ENCODE measurements around the gene PDE5A.

The PDE5A gene

GRCh38 chr4:119628281-119629141 lies at the start of gene PDE5A:
TSS of gene PDE5A (minus strand) at chr4:119628804. CDS start at chr4:119628671, 133 bp downstream.
- Histone ChIP-seq H3K9me3 (no peaks in the 10 kb centered on the region), H3K9ac (peak within 1 kb of the TSS; percentile 72), H3K27me3 (no peaks in the 10 kb centered on the region), H3K4me2 (peak within 1 kb of the TSS; percentile 98), H3K4me3 (peak within 1 kb of the TSS; percentile 85), H3K36me3 (no peaks in the 10 kb centered on the region), H4K20me1 (no peaks in the 10 kb centered on the region), H3K27ac (peak within 1 kb of the TSS; percentile 57), H3K4me1 (peaks cover 13% of the 10 kb centered on the region)
- TF ChIP-seq Cebpa-rat (IDR thresholded peaks at IDR 0.05): no peak

- H3K9me3 ChIP-seq: no peaks in the 10 kb centered on the region
- no peaks in the 10 kb centered on the region for H3K36me3 ChIP-seq
- H3K9ac ChIP-seq: no peak overlapping the region
- no peak for TF ChIP-seq Cebpa-rat (IDR thresholded peaks at IDR 0.05)
- no peaks in the 10 kb centered on the region for H3K4me1 ChIP-seq
- no peaks in the 10 kb centered on the region for H3K27me3 ChIP-seq
- H3K4me3 ChIP-seq: no peak overlapping the region
- no peak overlapping the region for H3K4me2 ChIP-seq
- H4K20me1 ChIP-seq: no peaks in the 10 kb centered on the region
- H3K27ac ChIP-seq: no peak overlapping the region
These were observed 47.5 kb upstream of the PDE5A start for GRCh38 chr4:119676101-119676500.

GRCh38 chr4:119675391-119675790 lies 46.8 kb upstream of the PDE5A start:
- Histone ChIP-seq H3K36me3 (no peaks in the 10 kb centered on the region), H3K27me3 (no peaks in the 10 kb centered on the region), H3K4me3 (no peak overlapping the region), H3K4me1 (no peaks in the 10 kb centered on the region), H3K27ac (no peak overlapping the region), H3K9me3 (no peaks in the 10 kb centered on the region), H4K20me1 (no peaks in the 10 kb centered on the region), H3K9ac (no peak overlapping the region), H3K4me2 (no peak overlapping the region)
- TF ChIP-seq Cebpa-rat (IDR thresholded peaks at IDR 0.05): no peak

GRCh38 chr4:119672938-119673337 lies 44.3 kb upstream of the PDE5A start:
- no peak overlapping the region for H3K4me3 ChIP-seq
- no peaks in the 10 kb centered on the region for H4K20me1 ChIP-seq
- H3K9ac ChIP-seq: no peak overlapping the region
- H3K27ac ChIP-seq: no peak overlapping the region
- H3K4me2 ChIP-seq: no peak overlapping the region
- no peaks in the 10 kb centered on the region for H3K27me3 ChIP-seq
- no peaks in the 10 kb centered on the region for H3K36me3 ChIP-seq
- H3K9me3 ChIP-seq: no peaks in the 10 kb centered on the region
- TF ChIP-seq Cebpa-rat (IDR thresholded peaks at IDR 0.05): no peak
- no peaks in the 10 kb centered on the region for H3K4me1 ChIP-seq

- no peaks in the 10 kb centered on the region for H3K4me1 ChIP-seq
- no peak overlapping the region for H3K27ac ChIP-seq
- no peak overlapping the region for H3K4me2 ChIP-seq
- H3K36me3 ChIP-seq: no peaks in the 10 kb centered on the region
- no peak overlapping the region for H3K9ac ChIP-seq
- H4K20me1 ChIP-seq: no peaks in the 10 kb centered on the region
- no peak overlapping the region for H3K4me3 ChIP-seq
- H3K9me3 ChIP-seq: no peaks in the 10 kb centered on the region
- no peaks in the 10 kb centered on the region for H3K27me3 ChIP-seq
- no peak for TF ChIP-seq Cebpa-rat (IDR thresholded peaks at IDR 0.05)
These were observed 43.5 kb upstream of the PDE5A start for GRCh38 chr4:119672086-119672485.

GRCh38 chr4:119671205-119671604 lies 42.6 kb upstream of the PDE5A start:
- H4K20me1 ChIP-seq: no peaks in the 10 kb centered on the region
- no peak for TF ChIP-seq Cebpa-rat (IDR thresholded peaks at IDR 0.05)
- no peaks in the 10 kb centered on the region for H3K4me1 ChIP-seq
- H3K27ac ChIP-seq: no peak overlapping the region
- H3K36me3 ChIP-seq: no peaks in the 10 kb centered on the region
- H3K4me2 ChIP-seq: no peak overlapping the region
- H3K27me3 ChIP-seq: no peaks in the 10 kb centered on the region
- H3K9ac ChIP-seq: no peak overlapping the region
- H3K4me3 ChIP-seq: no peak overlapping the region
- H3K9me3 ChIP-seq: no peaks in the 10 kb centered on the region

GRCh38 chr4:119667802-119668201 lies 39.2 kb upstream of the PDE5A start:
- no peak for TF ChIP-seq Cebpa-rat (IDR thresholded peaks at IDR 0.05)
- H3K27ac ChIP-seq: no peak overlapping the region
- no peaks in the 10 kb centered on the region for H3K4me1 ChIP-seq
- H3K36me3 ChIP-seq: no peaks in the 10 kb centered on the region
- no peaks in the 10 kb centered on the region for H3K27me3 ChIP-seq
- H4K20me1 ChIP-seq: no peaks in the 10 kb centered on the region
- no peak overlapping the region for H3K4me2 ChIP-seq
- no peak overlapping the region for H3K4me3 ChIP-seq
- H3K9me3 ChIP-seq: no peaks in the 10 kb centered on the region
- H3K9ac ChIP-seq: no peak overlapping the region

- no peaks in the 10 kb centered on the region for H4K20me1 ChIP-seq
- H3K4me2 ChIP-seq: no peak overlapping the region
- H3K4me3 ChIP-seq: no peak overlapping the region
- no peaks in the 10 kb centered on the region for H3K4me1 ChIP-seq
- no peak overlapping the region for H3K27ac ChIP-seq
- no peaks in the 10 kb centered on the region for H3K27me3 ChIP-seq
- H3K36me3 ChIP-seq: no peaks in the 10 kb centered on the region
- H3K9ac ChIP-seq: no peak overlapping the region
- H3K9me3 ChIP-seq: no peaks in the 10 kb centered on the region
- no peak for TF ChIP-seq Cebpa-rat (IDR thresholded peaks at IDR 0.05)
These were observed 38.1 kb upstream of the PDE5A start for GRCh38 chr4:119666653-119667091.

- Histone ChIP-seq H3K27ac (no peak overlapping the region), H3K27me3 (no peaks in the 10 kb centered on the region), H3K9me3 (no peaks in the 10 kb centered on the region), H3K36me3 (no peaks in the 10 kb centered on the region), H4K20me1 (no peaks in the 10 kb centered on the region), H3K9ac (no peak overlapping the region), H3K4me2 (no peak overlapping the region), H3K4me3 (no peak overlapping the region), H3K4me1 (no peaks in the 10 kb centered on the region)
- no peak for TF ChIP-seq Cebpa-rat (IDR thresholded peaks at IDR 0.05)
These were observed 37.1 kb upstream of the PDE5A start for GRCh38 chr4:119665752-119666151.

GRCh38 chr4:119664168-119664907 lies 35.7 kb upstream of the PDE5A start:
- no peaks in the 10 kb centered on the region for H3K27me3 ChIP-seq
- H3K9ac ChIP-seq: no peak overlapping the region
- no peak for TF ChIP-seq Cebpa-rat (IDR thresholded peaks at IDR 0.05)
- H3K27ac ChIP-seq: no peak overlapping the region
- no peaks in the 10 kb centered on the region for H3K9me3 ChIP-seq
- H3K36me3 ChIP-seq: no peaks in the 10 kb centered on the region
- no peaks in the 10 kb centered on the region for H4K20me1 ChIP-seq
- H3K4me1 ChIP-seq: no peaks in the 10 kb centered on the region
- no peak overlapping the region for H3K4me3 ChIP-seq
- H3K4me2 ChIP-seq: no peak overlapping the region

Data from BLaER1 (cell line).